ENCODE data around the gene XPNPEP1. TPM values are rescaled to one million over a fixed set of nuclear protein-coding genes. Genes with fewer than 3 reads are reported as not detected.

Gene XPNPEP1
- 10 to 100 TPM; 66.6 to 97.7 (median 87.5) TPM for total RNA-seq
- long read RNA-seq, donor 1, transcript XPNPEP1-218 (21 exons, 2,539 nt), result major isoform, 25 of 45 reads
- long read RNA-seq, donor 1, partial matches to known transcripts, result 5 of 45 reads
- long read RNA-seq, donor 1, other reads (novel, unspliced or antisense), result 14 of 45 reads
- long read RNA-seq, donor 2, transcript XPNPEP1-218 (21 exons, 2,539 nt), result major isoform, 34 of 49 reads
- long read RNA-seq, donor 2, partial matches to known transcripts, result 5 of 49 reads
- long read RNA-seq, donor 2, other reads (novel, unspliced or antisense), result 8 of 49 reads

GRCh38 chr10:109922976-109923921, at the start of gene XPNPEP1:
TSS of gene XPNPEP1 (minus strand) at chr10:109923511. CDS start at chr10:109923433, 78 bp downstream.
- intact Hi-C loops (cut with DNase I, micrococcal nuclease), result no loop called here
- ATAC-seq (peak; percentile 98), DNase-seq (peak; percentile 90 to 94 (median 92))
- Histone ChIP-seq H3K36me3 (ENCODE audit: low read depth) (no peaks in the 10 kb centered on the region), H3K4me1 (ENCODE audit: low read depth) (peaks cover 13% of the 10 kb centered on the region), H3K4me3 (peak within 1 kb of the TSS; percentile 78), H3K9me3 (no peaks in the 10 kb centered on the region)
- no peak for TF ChIP-seq CTCF (IDR thresholded peaks at IDR 0.05)

DNA sequence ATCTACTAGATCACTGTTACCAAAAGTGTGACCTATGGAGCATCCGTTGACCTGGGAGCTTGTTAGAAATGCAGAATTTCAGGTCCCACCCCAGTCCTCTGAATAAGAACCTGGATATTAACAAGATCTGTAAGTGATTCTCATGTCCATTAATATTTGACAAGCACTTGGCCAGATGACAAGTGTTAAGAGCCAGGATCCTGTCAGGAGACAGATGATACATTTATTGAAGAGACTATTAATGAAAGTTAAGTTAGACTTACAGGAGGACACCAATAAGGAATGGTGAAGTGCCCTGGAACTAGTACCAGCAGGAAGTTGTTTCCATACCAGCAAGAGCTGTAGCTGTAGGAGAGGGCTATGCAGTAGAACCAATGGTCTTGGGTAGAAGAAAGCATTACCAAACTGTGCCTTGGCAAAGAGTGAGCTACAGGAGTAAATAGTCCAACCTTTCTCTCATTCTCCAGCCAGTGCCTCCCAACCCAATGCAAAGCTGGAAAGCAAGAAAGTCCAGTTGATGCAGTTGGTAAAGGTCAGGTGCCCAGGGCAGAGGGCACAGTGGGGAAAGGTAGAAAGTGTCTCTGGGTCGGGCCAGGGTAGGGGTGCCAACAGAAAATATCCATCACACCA, 49.2 kb upstream of the XPNPEP1 start:
- intact Hi-C loops (cut with DNase I, micrococcal nuclease), result no loop called here
- Histone ChIP-seq H3K9me3 (no peaks in the 10 kb centered on the region), H3K36me3 (ENCODE audit: low read depth) (no peaks in the 10 kb centered on the region), H3K4me3 (no peak overlapping the region), H3K4me1 (ENCODE audit: low read depth) (peaks cover 32% of the 10 kb centered on the region)
- no peak for ATAC-seq
- TF ChIP-seq CTCF (IDR thresholded peaks at IDR 0.05), result no peak
- DNase-seq, result no peak

GRCh38 chr10:109971634-109972033, 48.3 kb upstream of the XPNPEP1 start:
- no peak overlapping the region for H3K4me3 ChIP-seq
- intact Hi-C loops (cut with DNase I, micrococcal nuclease), result no loop called here
- ATAC-seq (no peak), DNase-seq (no peak)
- peaks cover 25% of the 10 kb centered on the region for H3K4me1 ChIP-seq (ENCODE audit: low read depth)
- no peak for TF ChIP-seq CTCF (IDR thresholded peaks at IDR 0.05)
- no peaks in the 10 kb centered on the region for H3K36me3 ChIP-seq (ENCODE audit: low read depth)
- H3K9me3 ChIP-seq, result no peaks in the 10 kb centered on the region

GRCh38 chr10:109969760-109970346, 46.5 kb upstream of the XPNPEP1 start:
- Histone ChIP-seq H3K36me3 (ENCODE audit: low read depth) (no peaks in the 10 kb centered on the region), H3K4me1 (ENCODE audit: low read depth) (peaks cover 10% of the 10 kb centered on the region), H3K4me3 (no peak overlapping the region), H3K9me3 (no peaks in the 10 kb centered on the region)
- TF ChIP-seq CTCF (IDR thresholded peaks at IDR 0.05), result no peak
- intact Hi-C loops (cut with DNase I, micrococcal nuclease), result no loop called here
- no peak for ATAC-seq
- no peak for DNase-seq

All from mucosa of descending colon (tissue), 3 donors.